Osteocyte (in vitro differentiated cells): ENCODE results near the gene ATAD3B. TPM values are rescaled to one million over a fixed set of nuclear protein-coding genes. Genes with fewer than 3 reads are reported as not detected.
"Not testable (repeated sequence)": the region's sequence is repeated elsewhere in the genome, so short reads cannot be mapped to it uniquely, and the experiment has no call there.

ENCODE experiments used
- DNase-seq: peaks from one replicate; pipeline ENCODE4 v3.0.0; 2021; ENCODE audit warnings: mixed read lengths; ENCODE audit not compliant: unreplicated experiment; ENCODE audit errors: extremely low spot score
- H3K27ac Mint-ChIP-seq: one replicate; pipeline ENCODE4 v1.8.0; 2021; ENCODE audit warnings: mild to moderate bottlenecking, mixed read lengths; ENCODE audit not compliant: unreplicated experiment
- H3K27me3 Mint-ChIP-seq: one replicate; pipeline ENCODE4 v1.8.0; 2021; ENCODE audit warnings: mixed read lengths; ENCODE audit not compliant: unreplicated experiment
- H3K36me3 Mint-ChIP-seq: one replicate; pipeline ENCODE4 v1.8.0; 2021; ENCODE audit warnings: mixed read lengths; ENCODE audit not compliant: unreplicated experiment
- H3K4me1 Mint-ChIP-seq: one replicate; pipeline ENCODE4 v1.8.0; 2021; ENCODE audit warnings: mixed read lengths; ENCODE audit not compliant: unreplicated experiment
- H3K4me3 Mint-ChIP-seq: one replicate; pipeline ENCODE4 v1.8.0; 2021; ENCODE audit warnings: mild to moderate bottlenecking, moderate library complexity, mixed read lengths; ENCODE audit not compliant: unreplicated experiment
- H3K9me3 Mint-ChIP-seq: one replicate; pipeline ENCODE4 v1.8.0; 2021; ENCODE audit warnings: mixed read lengths; ENCODE audit not compliant: unreplicated experiment
- CTCF ChIP-seq: fragments of 200-600 bp; sonication (generic); IDR thresholded peaks from 2 replicates; pipeline ENCODE4 v1.5.0; 2021; ENCODE audit warnings: antibody characterized with exemption, mild to moderate bottlenecking, moderate library complexity
- total RNA-seq: library from RNA; stranded (reverse); gene quantifications from 2 replicates; pipeline ENCODE4 v1.2.1, GENCODE V29; 2021

ATAD3B gene
- total RNA-seq, 1 donor from 2014 or later: 26.9 TPM

GRCh38 chr1:1482856-1483255 lies 11.3 kb downstream of the ATAD3B start:
- H3K9me3 Mint-ChIP-seq: no peaks in the 10 kb centered on the region
- no peak overlapping the region for H3K4me3 Mint-ChIP-seq
- H3K27me3 Mint-ChIP-seq: no peaks in the 10 kb centered on the region
- H3K36me3 Mint-ChIP-seq: peaks cover 8% of the 10 kb centered on the region
- no peak overlapping the region for H3K27ac Mint-ChIP-seq
- no peak for DNase-seq
- no peak for TF ChIP-seq CTCF
- H3K4me1 Mint-ChIP-seq: no peaks in the 10 kb centered on the region

GRCh38 chr1:1483714-1484113 lies 12.1 kb downstream of the ATAD3B start:
- Mint-ChIP-seq H3K27me3 (no peaks in the 10 kb centered on the region), H3K27ac (no peak overlapping the region), H3K4me3 (no peak overlapping the region), H3K4me1 (no peaks in the 10 kb centered on the region), H3K36me3 (peaks cover 10% of the 10 kb centered on the region), H3K9me3 (no peaks in the 10 kb centered on the region)
- no peak for TF ChIP-seq CTCF
- DNase-seq: no peak

- peaks cover 15% of the 10 kb centered on the region for H3K36me3 Mint-ChIP-seq
- H3K27me3 Mint-ChIP-seq, H3K4me3 Mint-ChIP-seq, H3K9me3 Mint-ChIP-seq, DNase-seq, H3K4me1 Mint-ChIP-seq, H3K27ac Mint-ChIP-seq: not testable (repeated sequence)
These were observed 13.6 kb downstream of the ATAD3B start for GRCh38 chr1:1484976-1485750.

GRCh38 chr1:1485755-1486317 lies 14.3 kb downstream of the ATAD3B start:
- H3K4me3 Mint-ChIP-seq, H3K4me1 Mint-ChIP-seq, DNase-seq, H3K27ac Mint-ChIP-seq, H3K27me3 Mint-ChIP-seq, H3K9me3 Mint-ChIP-seq: not testable (repeated sequence)
- peaks cover 18% of the 10 kb centered on the region for H3K36me3 Mint-ChIP-seq

- TF ChIP-seq CTCF: no peak
- no peaks in the 10 kb centered on the region for H3K9me3 Mint-ChIP-seq
- peaks cover 28% of the 10 kb centered on the region for H3K36me3 Mint-ChIP-seq
- H3K4me3 Mint-ChIP-seq: no peak overlapping the region
- H3K4me1 Mint-ChIP-seq: no peaks in the 10 kb centered on the region
- no peak for DNase-seq
- H3K27ac Mint-ChIP-seq: no peak overlapping the region
- no peaks in the 10 kb centered on the region for H3K27me3 Mint-ChIP-seq
These were observed 16.1 kb downstream of the ATAD3B start for GRCh38 chr1:1487701-1488100.

- no peak for TF ChIP-seq CTCF
- Mint-ChIP-seq H3K4me3 (no peak overlapping the region), H3K4me1 (no peaks in the 10 kb centered on the region), H3K27me3 (no peaks in the 10 kb centered on the region), H3K27ac (no peak overlapping the region), H3K9me3 (no peaks in the 10 kb centered on the region), H3K36me3 (peaks cover 38% of the 10 kb centered on the region)
- no peak for DNase-seq
These were observed 17.7 kb downstream of the ATAD3B start for GRCh38 chr1:1489231-1489630.
